Lower lobe of right lung (tissue), 2 donors: ENCODE data around the gene BARHL1. TPM values are rescaled to one million over a fixed set of nuclear protein-coding genes. Genes with fewer than 3 reads are reported as not detected.

ENCODE experiments used
- ATAC-seq, 2 donors: fragments of 200-7000 bp; cut with Tn5 transposase; one replicate each; pipeline ENCODE4 v1.9.1; 2020 to 2022; ENCODE audit warnings: mild to moderate bottlenecking in 2 of 2, moderate library complexity in 2 of 2
- DNase-seq: peaks from one replicate; pipeline ENCODE4 v3.0.0-alpha.2; 2020
- H3K27ac ChIP-seq: fragments of 200-600 bp; one replicate; pipeline ENCODE4 v1.8.0; 2022
- H3K27me3 ChIP-seq: fragments of 200-600 bp; one replicate; pipeline ENCODE4 v1.8.0; 2022; ENCODE audit warnings: low read depth
- H3K36me3 ChIP-seq: fragments of 200-600 bp; one replicate; pipeline ENCODE4 v1.8.0; 2022; ENCODE audit warnings: mild to moderate bottlenecking
- H3K4me1 ChIP-seq: fragments of 200-600 bp; one replicate; pipeline ENCODE4 v1.8.0; 2022
- H3K4me3 ChIP-seq: fragments of 200-600 bp; one replicate; pipeline ENCODE4 v1.8.0; 2022; ENCODE audit warnings: mild to moderate bottlenecking
- H3K9me3 ChIP-seq: fragments of 200-600 bp; one replicate; pipeline ENCODE4 v1.8.0; 2022
- intact Hi-C: fragments of 100-400 bp; cut with DNase I; formaldehyde crosslinking; loops from one replicate; pipeline ENCODE4 v1.11.0; 2022
- long read RNA-seq: library from polyadenylated mRNA; unstranded; transcript quantifications from one replicate; pipeline ENCODE4 v2.0.0, GENCODE V29; 2021
- total RNA-seq: library from RNA; stranded (reverse); fragmentation: NEBNext Ultra II Directional; extraction: Animal tissue kit (Norgen Biotek cat#: 25700); gene quantifications from one replicate; pipeline ENCODE4 v1.2.1, GENCODE V29; 2021
- TF ChIP-seq, protein P1 (sequence below): fragments of 200-600 bp; IDR thresholded peaks from one replicate; pipeline ENCODE4 v1.8.0; 2022; ENCODE audit warnings: antibody characterized with exemption, mild to moderate bottlenecking
- donor health status: DM: no; HTN: yes; CAD: no; lungs with severe emphysema.

The BARHL1 gene
- not detected for total RNA-seq
- long read RNA-seq, result 0 reads

- no peak within 1 kb of the TSS for H3K27ac ChIP-seq
- DNase-seq, result no peak
These were observed at the start of gene BARHL1 for GRCh38 chr9:132582276-132582785. Gene BARHL1, plus strand, starts transcription at chr9:132582606. Its CDS starts 192 bp downstream, at chr9:132582798.

DNA sequence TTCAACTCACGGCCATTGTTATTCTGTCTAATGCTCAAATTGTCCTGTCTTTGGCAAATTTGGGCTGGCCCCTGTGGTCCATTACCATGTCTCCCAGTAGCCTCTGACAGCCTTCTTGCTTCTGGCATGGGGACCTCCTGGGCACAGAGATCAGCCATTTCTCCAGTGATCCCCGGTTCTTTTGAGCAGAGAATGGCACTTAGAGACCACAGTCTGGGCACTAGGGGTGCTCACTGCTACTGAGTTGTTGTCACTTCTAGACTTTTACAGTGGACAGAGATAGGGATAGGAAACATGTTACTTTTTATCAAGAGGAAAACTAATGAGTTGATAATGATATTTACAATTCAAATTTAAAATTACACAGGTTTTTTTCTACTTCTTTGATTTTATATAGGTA lies 47.6 kb upstream of the BARHL1 start:
- no peak for DNase-seq
- TF ChIP-seq, protein P1, sequence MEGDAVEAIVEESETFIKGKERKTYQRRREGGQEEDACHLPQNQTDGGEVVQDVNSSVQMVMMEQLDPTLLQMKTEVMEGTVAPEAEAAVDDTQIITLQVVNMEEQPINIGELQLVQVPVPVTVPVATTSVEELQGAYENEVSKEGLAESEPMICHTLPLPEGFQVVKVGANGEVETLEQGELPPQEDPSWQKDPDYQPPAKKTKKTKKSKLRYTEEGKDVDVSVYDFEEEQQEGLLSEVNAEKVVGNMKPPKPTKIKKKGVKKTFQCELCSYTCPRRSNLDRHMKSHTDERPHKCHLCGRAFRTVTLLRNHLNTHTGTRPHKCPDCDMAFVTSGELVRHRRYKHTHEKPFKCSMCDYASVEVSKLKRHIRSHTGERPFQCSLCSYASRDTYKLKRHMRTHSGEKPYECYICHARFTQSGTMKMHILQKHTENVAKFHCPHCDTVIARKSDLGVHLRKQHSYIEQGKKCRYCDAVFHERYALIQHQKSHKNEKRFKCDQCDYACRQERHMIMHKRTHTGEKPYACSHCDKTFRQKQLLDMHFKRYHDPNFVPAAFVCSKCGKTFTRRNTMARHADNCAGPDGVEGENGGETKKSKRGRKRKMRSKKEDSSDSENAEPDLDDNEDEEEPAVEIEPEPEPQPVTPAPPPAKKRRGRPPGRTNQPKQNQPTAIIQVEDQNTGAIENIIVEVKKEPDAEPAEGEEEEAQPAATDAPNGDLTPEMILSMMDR, result no peak

More at GRCh38 chr9:132582276-132582785, at the start of gene BARHL1:
- Histone ChIP-seq H3K36me3 (no peaks in the 10 kb centered on the region), H3K4me3 (peak within 1 kb of the TSS; percentile 38), H3K9me3 (no peaks in the 10 kb centered on the region), H3K4me1 (peaks cover 8% of the 10 kb centered on the region), H3K27me3 (peaks cover 98% of the 10 kb centered on the region)
- TF ChIP-seq, protein P1, result no peak
- intact Hi-C loops, result no loop called here
- no peak for ATAC-seq

DNA sequence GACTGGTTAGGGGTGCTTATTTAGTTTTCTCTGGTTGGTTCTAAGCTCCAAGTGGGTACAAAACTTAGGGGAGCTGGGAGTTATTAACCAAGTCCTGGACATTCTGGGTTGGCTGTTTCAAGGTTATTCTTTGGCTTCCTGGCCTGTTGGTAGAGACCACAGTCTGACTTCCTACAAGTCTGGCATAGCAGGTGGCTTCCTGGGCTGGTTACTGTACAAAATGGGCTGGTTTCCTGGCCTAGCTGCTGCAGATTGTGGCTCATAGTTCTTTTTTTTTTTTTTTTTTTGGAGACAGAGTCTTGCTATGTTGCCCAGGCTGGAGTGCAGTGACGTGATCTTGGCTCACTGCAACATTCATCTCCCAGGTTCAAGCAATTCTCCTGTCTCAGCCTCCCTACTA lies 46.3 kb upstream of the BARHL1 start:
- TF ChIP-seq, protein P1, result no peak
- DNase-seq (no peak), ATAC-seq (no peak)
- no peak overlapping the region for H3K4me3 ChIP-seq
- H3K36me3 ChIP-seq, result no peaks in the 10 kb centered on the region
- no peaks in the 10 kb centered on the region for H3K4me1 ChIP-seq
- H3K27me3 ChIP-seq, result peaks cover 15% of the 10 kb centered on the region
- intact Hi-C loops, result no loop called here
- peaks cover 9% of the 10 kb centered on the region for H3K9me3 ChIP-seq
- H3K27ac ChIP-seq, result no peak overlapping the region

More for the DNA sequence above, 47.6 kb upstream of the BARHL1 start:
- Histone ChIP-seq H3K9me3 (peaks cover 9% of the 10 kb centered on the region), H3K4me1 (no peaks in the 10 kb centered on the region), H3K36me3 (no peaks in the 10 kb centered on the region), H3K27me3 (peaks cover 18% of the 10 kb centered on the region), H3K27ac (no peak overlapping the region), H3K4me3 (no peak overlapping the region)
- intact Hi-C loops, result no loop called here
- ATAC-seq, result no peak

- ATAC-seq, result no peak
- Histone ChIP-seq H3K4me3 (no peak overlapping the region), H3K27me3 (peaks cover 3% of the 10 kb centered on the region), H3K9me3 (peaks cover 9% of the 10 kb centered on the region), H3K36me3 (no peaks in the 10 kb centered on the region), H3K4me1 (no peaks in the 10 kb centered on the region), H3K27ac (no peak overlapping the region)
- no peak for DNase-seq
- intact Hi-C loops, result no loop called here
- TF ChIP-seq, protein P1, result no peak
These were observed 45.1 kb upstream of the BARHL1 start for GRCh38 chr9:132537352-132537751.

DNA sequence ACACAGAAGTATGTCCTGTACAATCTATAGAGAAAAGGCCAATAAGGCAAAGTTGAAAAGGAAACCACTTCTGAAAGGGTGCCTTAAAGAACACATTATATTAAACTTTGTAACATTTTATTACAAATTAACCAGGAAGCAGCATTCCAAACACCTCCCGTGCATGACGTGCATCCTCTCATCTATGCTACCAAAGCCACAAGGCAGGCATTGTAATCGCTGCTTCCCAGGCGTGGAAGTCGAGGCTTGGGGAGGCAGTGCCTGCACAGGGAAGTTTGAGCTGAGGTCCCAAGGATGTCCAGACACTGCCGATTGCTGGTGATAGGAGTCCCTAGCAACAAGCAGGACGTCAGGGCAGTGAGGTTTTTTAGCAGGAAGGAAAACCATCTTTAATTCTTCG lies 44.3 kb upstream of the BARHL1 start:
- Histone ChIP-seq H3K27ac (no peak overlapping the region), H3K27me3 (no peaks in the 10 kb centered on the region), H3K4me3 (no peak overlapping the region), H3K36me3 (no peaks in the 10 kb centered on the region), H3K4me1 (no peaks in the 10 kb centered on the region), H3K9me3 (peaks cover 9% of the 10 kb centered on the region)
- intact Hi-C loops, result no loop called here
- ATAC-seq, result no peak
- DNase-seq, result no peak
- TF ChIP-seq, protein P1, result no peak
